CD4-positive, alpha-beta T cell (primary cell): ENCODE measurements around the gene MRPL19. TPM values are rescaled to one million over a fixed set of nuclear protein-coding genes. Genes with fewer than 3 reads are reported as not detected.

Source experiments
- ATAC-seq: fragments of 200-7000 bp; cut with Tn5 transposase; one replicate; pipeline ENCODE4 v1.10.0; 2022; ENCODE audit warnings: mild to moderate bottlenecking; ENCODE audit not compliant: poor library complexity
- CTCF ChIA-PET: fragments of 350-600 bp; sonication (Branson Sonifier 250); formaldehyde crosslinking; loops from one replicate; lab custom pipeline; 2021; ENCODE audit warnings: antibody characterized with exemption, inconsistent platforms; lab: Charles Lee
- POLR2A ChIA-PET: fragments of 350-600 bp; sonication (Branson Sonifier 250); formaldehyde crosslinking; loops from one replicate; lab custom pipeline; 2021; ENCODE audit warnings: antibody characterized with exemption, inconsistent platforms; lab: Charles Lee
- DNase-seq, 14 experiments: peaks; one replicate each; pipeline ENCODE4 v3.0.0-alpha.2; 2013 to 2020; ENCODE audit warnings: mixed read lengths in 2 of 14
- H3K27ac ChIP-seq, 2 donors: one replicate each; pipeline versions ENCODE4 v1.5.1 to v1.7.0; 2013; ENCODE audit warnings: low read length in 2 of 2, low read depth in 1 of 2, mild to moderate bottlenecking in 1 of 2
- H3K27me3 ChIP-seq, 2 experiments: 1 replicate in 1 of 2; 2 replicates in 1 of 2; pipeline versions ENCODE4 v1.6.1 to v1.7.0; 2013; ENCODE audit warnings: low read length in 2 of 2, control low read depth in 1 of 2, mild to moderate bottlenecking in 1 of 2, moderate library complexity in 1 of 2; ENCODE audit not compliant: insufficient read depth in 2 of 2, control insufficient read depth in 1 of 2
- H3K36me3 ChIP-seq: one replicate; pipeline ENCODE4 v1.6.1; 2013; ENCODE audit warnings: low read length, control low read depth; ENCODE audit not compliant: insufficient read depth
- H3K4me1 ChIP-seq: one replicate; pipeline ENCODE4 v1.6.1; 2013; ENCODE audit warnings: low read length, control low read depth; ENCODE audit not compliant: insufficient read depth
- H3K4me3 ChIP-seq: one replicate; pipeline ENCODE4 v1.5.1; 2013; ENCODE audit warnings: mild to moderate bottlenecking, low read length, moderate library complexity
- H3K9me3 ChIP-seq, 2 experiments: 1 replicate in 1 of 2; 2 replicates in 1 of 2; pipeline versions ENCODE4 v1.6.1 to v1.7.0; 2013; ENCODE audit warnings: low read length in 2 of 2, mild to moderate bottlenecking in 2 of 2, control low read depth in 1 of 2, moderate library complexity in 1 of 2; ENCODE audit not compliant: control insufficient read depth in 1 of 2, insufficient read depth in 1 of 2
- H3K27ac Mint-ChIP-seq: one replicate; pipeline ENCODE4 v1.8.0; 2020; ENCODE audit warnings: mixed read lengths
- H3K27me3 Mint-ChIP-seq: one replicate; pipeline ENCODE4 v1.8.0; 2021; ENCODE audit warnings: mixed read lengths
- H3K36me3 Mint-ChIP-seq: one replicate; pipeline ENCODE4 v1.8.0; 2021; ENCODE audit warnings: low read depth, mixed read lengths
- H3K4me1 Mint-ChIP-seq: one replicate; pipeline ENCODE4 v1.8.0; 2021; ENCODE audit warnings: low read depth, mixed read lengths
- H3K4me3 Mint-ChIP-seq: one replicate; pipeline ENCODE4 v1.8.0; 2020; ENCODE audit warnings: mild to moderate bottlenecking, mixed read lengths
- H3K9me3 Mint-ChIP-seq: one replicate; pipeline ENCODE4 v1.8.0; 2020; ENCODE audit warnings: mixed read lengths
- intact Hi-C, 2 experiments: fragments of 100-400 bp; cut with DNase I in 1 of 2; cut with micrococcal nuclease in 1 of 2; formaldehyde crosslinking; loops; one replicate each; pipeline versions ENCODE4 v1.15.1 to v1.9.0; 2023 to 2025; cut with DNase I, micrococcal nuclease
- total RNA-seq, 174 experiments: library from RNA in 2 of 174; stranded (reverse) in 2 of 174; gene quantifications; one replicate each; pipeline ENCODE4 v1.2.3 and lab custom pipeline; 2021 to 2026
- TF ChIP-seq, protein P1 (sequence below): fragments of 200-600 bp; IDR thresholded peaks from one replicate; pipeline ENCODE4 v1.8.0; 2022; ENCODE audit warnings: antibody characterized with exemption, mild to moderate bottlenecking

The MRPL19 gene
- total RNA-seq, 2 experiments from 2014 or later: 10.7 to 14.9 TPM

DNA sequence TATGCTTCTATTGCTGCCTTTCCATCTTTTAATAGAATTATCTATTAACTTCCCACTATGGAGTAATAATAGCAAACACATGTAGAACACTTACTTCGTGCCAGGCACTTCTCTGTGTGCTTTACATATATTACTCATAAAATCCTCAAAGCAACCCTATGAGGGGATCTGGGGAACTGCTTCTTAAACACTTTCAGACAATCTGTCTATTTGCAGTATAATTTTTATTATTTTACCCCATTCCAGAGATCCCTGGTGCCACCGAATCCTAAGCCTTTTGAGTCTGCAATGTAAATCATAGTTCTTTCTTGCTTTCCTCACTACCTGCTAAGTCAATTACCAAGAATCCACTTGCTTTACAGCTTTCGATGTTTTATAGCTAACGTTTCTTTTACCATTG, 89.7 kb downstream of the MRPL19 start:
- no peak overlapping the region for H3K27ac Mint-ChIP-seq
- Histone ChIP-seq H3K4me1 (no peaks in the 10 kb centered on the region), H3K27me3 (peaks cover 0 to 11% of the 10 kb centered on the region in 2 experiments), H3K27ac (no peak overlapping the region), H3K36me3 (no peaks in the 10 kb centered on the region), H3K4me3 (no peak overlapping the region), H3K9me3 (peaks cover 0 to 18% of the 10 kb centered on the region in 2 experiments)
- H3K9me3 Mint-ChIP-seq: peaks cover under 1% of the 10 kb centered on the region
- no peak overlapping the region for H3K4me3 Mint-ChIP-seq
- TF ChIP-seq, protein P1, sequence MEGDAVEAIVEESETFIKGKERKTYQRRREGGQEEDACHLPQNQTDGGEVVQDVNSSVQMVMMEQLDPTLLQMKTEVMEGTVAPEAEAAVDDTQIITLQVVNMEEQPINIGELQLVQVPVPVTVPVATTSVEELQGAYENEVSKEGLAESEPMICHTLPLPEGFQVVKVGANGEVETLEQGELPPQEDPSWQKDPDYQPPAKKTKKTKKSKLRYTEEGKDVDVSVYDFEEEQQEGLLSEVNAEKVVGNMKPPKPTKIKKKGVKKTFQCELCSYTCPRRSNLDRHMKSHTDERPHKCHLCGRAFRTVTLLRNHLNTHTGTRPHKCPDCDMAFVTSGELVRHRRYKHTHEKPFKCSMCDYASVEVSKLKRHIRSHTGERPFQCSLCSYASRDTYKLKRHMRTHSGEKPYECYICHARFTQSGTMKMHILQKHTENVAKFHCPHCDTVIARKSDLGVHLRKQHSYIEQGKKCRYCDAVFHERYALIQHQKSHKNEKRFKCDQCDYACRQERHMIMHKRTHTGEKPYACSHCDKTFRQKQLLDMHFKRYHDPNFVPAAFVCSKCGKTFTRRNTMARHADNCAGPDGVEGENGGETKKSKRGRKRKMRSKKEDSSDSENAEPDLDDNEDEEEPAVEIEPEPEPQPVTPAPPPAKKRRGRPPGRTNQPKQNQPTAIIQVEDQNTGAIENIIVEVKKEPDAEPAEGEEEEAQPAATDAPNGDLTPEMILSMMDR: no peak
- DNase-seq (no peak), ATAC-seq (no peak)
- ChIA-PET POLR2A (no interaction called here), CTCF (no interaction called here)
- no peaks in the 10 kb centered on the region for H3K4me1 Mint-ChIP-seq
- H3K27me3 Mint-ChIP-seq: peaks cover 33% of the 10 kb centered on the region
- intact Hi-C loops: no loop called here
- H3K36me3 Mint-ChIP-seq: no peaks in the 10 kb centered on the region

DNA sequence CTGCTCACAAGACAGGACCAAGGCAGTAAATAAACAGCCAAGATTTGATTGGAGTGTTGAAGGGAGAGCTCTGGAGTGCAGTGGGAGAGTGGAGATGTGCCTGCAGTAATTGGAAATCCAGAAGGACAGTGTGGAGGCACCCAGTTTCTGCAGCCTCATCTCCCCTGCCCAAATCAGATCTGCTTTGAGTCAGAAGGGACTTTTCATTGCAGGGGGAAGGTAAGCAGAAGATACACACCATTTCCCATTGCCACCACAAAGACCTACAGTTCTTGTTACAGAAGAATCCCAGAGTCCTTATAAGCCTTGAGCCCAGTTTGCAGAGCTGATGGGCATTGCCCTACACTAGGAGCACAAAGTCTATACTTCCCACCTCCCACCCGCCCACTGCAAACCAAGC, 91.4 kb downstream of the MRPL19 start:
- Mint-ChIP-seq H3K9me3 (peaks cover 7% of the 10 kb centered on the region), H3K4me3 (no peak overlapping the region), H3K4me1 (no peaks in the 10 kb centered on the region), H3K27ac (no peak overlapping the region), H3K36me3 (no peaks in the 10 kb centered on the region), H3K27me3 (peaks cover 35% of the 10 kb centered on the region)
- ATAC-seq: no peak
- DNase-seq: no peak
- Histone ChIP-seq H3K9me3 (peaks cover 0 to 18% of the 10 kb centered on the region in 2 experiments), H3K4me3 (no peak overlapping the region), H3K27ac (no peak overlapping the region), H3K4me1 (no peaks in the 10 kb centered on the region), H3K27me3 (peaks cover 0 to 11% of the 10 kb centered on the region in 2 experiments), H3K36me3 (no peaks in the 10 kb centered on the region)
- TF ChIP-seq, protein P1: no peak
- CTCF ChIA-PET: no interaction called here
- POLR2A ChIA-PET: no interaction called here
- intact Hi-C loops: no loop called here

Other genes with a start within 250 kb of the MRPL19 start
- not detected for gene EVA1A, start 85.8 kb upstream of the MRPL19 start, total RNA-seq
- gene GCFC2, start 64.1 kb downstream of the MRPL19 start, total RNA-seq: 10 to 100 TPM; 15.7 to 17.1 TPM